HG02870 (cell line): Measurements from ENCODE around the gene FXR2.
"Not testable (repeated sequence)": the region's sequence is repeated elsewhere in the genome, so short reads cannot be mapped to it uniquely, and the experiment has no call there.

ENCODE experiments used
- ATAC-seq: cut with Tn5 transposase; IDR thresholded peaks from one replicate; pipeline ENCODE4 v1.9.1; 2021; ENCODE audit warnings: mild to moderate bottlenecking, moderate library complexity; ENCODE audit not compliant: unreplicated experiment

Gene FXR2

DNA sequence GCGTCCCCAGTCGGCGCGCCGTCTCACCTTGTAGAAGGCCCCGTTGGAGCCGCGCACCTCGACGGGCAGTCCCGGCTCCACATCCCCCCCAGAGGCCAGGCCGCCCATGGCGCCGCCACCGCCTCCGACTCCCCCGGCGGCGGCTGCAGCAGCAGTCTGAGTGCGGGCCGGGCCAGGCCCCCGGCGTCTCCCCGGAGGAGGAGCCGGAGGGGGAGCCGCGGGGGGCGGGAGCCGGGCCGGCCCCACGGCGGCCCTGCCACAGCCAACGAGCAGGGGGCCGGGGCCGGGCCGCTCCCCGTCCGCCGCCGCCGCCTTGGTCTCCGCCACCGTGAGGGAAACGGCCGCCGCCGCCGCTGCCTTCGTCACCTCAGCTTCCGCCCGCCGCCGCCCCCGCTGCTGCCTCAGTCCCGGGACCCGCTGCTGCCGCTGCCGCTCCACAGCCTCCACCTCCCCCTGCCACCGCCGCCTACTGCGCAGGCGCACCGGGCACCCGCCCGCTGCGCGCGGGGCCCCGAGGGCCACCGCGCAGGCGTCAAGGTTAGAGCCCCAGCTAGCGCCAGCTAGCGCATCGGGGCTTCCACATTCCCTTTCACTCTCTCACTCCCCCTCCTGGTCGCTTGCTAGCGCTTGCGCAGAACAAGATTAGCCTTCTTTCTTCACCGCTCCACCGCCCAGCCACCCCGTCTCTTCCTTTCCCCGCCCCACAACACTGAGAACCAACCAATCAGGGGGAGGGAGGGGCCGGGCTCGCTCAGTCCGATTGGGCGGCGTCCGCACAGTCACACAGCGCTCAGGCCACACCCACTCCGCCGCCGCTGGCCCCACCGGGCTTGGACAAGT is at the start of gene FXR2:
Gene FXR2 (minus strand): TSS at position 473 of the 840 bp plus-strand sequence. CDS start 365 bp downstream, at position 108.
- peak; percentile 84 for ATAC-seq

DNA sequence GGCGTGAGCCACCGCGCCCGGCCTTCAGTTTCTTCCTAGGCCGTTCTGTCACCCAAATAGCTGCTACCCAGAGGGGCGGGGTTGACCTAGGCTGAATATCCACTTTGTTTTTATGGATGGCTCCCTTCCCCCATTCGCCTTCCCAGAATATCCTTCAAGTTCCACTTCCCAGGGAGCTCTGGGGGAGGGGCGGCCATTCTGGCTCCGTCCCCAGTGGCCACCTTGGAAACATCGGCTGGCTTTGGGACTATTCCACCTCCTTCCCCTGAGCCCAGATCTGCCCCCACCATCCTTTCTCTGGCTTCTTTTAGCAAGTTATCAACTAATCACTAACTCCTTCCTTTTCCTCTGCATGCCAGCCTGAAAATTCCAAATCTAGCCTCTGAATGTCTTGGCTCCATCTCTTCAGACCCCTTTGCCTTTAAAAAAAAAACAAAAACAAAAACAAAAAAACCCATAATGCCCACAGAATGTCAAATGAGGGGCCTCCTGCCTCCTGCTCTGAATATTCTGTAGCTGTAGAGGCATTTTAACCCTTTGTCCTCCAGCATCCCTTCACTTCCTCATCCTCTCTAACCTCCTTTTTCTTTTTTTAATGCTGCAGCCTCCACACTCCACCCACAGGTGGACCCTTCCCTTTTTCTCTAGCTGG is 42.4 kb upstream of the FXR2 start:
- ATAC-seq, result no peak

DNA sequence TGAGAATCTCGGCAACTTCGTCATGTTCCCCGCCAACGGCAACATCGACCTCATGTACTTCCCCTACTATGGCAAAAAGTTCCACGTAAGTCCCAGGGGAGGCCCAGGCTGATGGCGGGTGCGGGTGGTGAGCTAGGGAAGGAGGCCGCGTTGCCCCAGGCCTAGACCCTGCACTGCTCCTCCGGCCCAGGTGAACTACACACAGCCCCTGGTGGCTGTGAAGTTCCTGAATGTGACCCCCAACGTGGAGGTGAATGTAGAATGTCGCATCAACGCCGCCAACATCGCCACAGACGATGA is 40.8 kb upstream of the FXR2 start:
- ATAC-seq, result no peak

DNA sequence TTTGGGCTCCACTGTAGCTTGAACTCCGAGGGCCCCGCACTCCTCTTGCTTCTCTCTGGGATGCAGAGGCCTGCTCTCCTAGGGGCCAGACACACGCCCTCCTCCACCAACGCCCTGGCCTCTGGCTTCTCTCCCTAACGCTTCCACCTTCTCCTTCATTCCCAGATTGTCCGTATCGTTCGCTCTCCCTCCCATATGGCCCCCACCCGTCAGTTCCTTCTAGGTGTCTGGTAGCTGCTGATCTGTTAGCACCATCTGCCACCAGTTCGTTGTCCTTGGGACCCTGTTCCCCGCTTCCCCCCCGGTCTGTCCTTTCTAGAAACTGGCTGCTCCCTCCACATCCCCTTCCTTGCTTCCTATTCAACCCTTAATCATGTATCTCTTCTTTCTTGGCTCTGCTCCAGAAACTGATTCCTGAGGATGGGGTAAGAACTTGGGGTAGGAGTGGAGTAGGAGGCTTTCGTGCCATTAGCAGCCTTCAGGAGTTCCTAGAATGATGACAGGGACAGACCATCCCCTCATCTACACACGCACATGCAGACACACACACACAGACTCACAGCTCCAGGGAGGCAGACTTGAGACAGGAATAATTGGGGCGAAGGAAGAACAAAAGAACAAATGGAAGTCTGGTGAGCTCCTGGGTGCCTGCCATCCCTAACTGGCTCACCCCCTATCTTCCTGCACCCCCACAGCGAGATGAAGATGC is 40.3 kb upstream of the FXR2 start:
- no peak for ATAC-seq

DNA sequence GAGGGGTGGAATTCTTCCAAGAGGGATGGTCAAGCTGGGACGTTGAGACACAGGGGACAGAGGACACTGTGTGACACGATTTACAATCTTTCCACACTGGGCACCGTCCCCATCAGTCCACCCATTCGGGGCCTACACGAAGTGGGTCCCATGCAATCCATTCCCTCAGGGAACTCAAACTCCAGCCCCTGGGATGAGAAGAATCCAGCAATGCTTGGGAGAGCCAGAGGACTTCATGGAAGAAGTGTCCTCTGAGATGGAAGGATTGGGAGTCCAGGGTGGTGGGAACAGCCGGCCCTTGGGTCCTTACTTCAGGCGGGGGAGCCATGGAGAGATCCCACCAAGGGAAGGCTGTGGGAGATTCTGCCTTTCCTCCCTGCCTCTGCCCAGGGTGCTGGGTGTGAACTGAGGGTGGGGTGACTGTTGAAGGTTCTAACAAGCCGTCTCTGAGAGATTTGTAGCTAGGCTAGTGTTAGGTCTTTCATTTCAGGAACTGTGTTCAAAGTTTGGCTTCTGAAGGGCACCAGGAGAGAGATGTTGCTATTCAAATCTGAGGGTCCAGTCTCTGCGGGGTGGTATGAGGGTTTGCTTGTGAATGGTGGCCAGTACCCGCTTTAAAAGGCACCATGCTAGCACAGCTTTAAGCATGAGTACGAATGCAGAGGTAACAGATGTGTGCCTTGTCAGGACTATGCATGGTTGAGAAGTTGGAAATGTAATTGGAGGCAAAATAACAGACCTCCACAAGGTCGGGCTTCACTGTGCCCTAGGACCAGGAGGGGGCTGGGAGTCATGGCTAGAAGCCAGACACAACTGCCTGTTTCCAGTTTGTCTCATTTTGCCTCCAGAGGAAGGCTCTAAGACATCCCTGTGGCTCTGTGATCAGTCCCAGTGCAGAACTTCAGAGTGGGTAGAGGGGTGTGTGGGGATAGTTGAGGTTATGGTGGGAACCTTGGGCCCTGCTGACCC is 38.0 kb upstream of the FXR2 start:
- no peak for ATAC-seq

DNA sequence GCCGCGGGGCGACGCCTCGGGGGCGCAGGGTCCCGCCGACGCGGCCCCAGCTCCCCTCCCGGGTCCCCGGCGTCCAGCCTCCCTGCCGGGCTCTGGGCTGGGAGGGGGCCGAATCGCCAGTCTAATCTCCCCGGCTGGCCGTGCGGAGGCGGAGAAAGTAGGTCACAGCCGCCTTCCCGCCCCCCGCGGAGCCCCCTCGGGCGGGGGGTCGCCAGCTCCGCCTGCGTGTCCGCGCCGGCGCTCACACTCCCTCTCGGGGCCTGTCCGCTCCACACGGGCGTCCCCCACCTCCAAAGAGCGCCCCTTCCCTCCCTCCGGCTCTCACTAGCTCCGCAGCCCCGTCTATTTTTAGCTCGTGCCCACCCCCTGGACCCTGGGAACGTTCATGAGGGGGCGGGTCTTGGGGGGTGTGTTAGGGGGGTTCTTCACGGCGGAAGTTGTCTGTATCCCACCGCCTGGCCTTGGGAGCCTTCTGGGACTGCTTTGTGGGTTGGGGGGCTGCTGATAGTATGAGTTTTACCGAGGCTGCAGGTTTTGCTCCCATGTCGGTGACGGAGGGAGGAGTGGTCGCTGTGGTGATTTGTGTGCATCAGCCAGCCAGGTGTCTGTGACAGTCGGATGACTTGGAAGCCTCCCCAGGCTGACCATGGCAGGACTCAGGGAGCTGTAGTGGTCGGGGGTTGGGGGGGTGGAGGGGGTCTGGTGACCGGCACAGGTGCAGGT is 37.1 kb upstream of the FXR2 start:
- no peak for ATAC-seq

DNA sequence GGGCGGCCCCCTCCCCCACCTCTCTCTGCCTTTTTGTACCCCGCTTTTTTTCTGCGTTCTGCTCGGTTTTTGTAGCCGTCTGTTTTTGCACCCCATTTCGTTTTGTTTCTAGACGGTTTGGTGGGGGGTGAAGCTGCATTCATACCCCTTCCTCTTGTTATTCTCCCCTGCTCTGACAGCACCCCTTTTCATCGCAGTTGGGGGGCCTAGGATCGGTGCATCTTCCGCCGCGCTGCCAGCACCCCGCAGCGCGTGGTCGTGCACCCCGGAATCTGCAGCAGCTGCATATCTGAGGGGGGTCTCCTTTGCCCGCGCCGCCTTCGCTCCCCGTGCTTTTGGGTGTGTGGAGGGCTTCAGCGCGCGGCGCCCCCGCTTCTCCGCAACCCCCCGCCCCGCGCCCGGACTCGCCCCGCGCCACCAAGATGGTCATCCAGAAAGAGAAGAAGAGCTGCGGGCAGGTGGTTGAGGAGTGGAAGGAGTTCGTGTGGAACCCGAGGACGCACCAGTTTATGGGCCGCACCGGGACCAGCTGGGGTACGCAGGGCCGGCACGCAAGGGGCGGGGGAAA is 36.5 kb upstream of the FXR2 start:
- ATAC-seq, result no peak

DNA sequence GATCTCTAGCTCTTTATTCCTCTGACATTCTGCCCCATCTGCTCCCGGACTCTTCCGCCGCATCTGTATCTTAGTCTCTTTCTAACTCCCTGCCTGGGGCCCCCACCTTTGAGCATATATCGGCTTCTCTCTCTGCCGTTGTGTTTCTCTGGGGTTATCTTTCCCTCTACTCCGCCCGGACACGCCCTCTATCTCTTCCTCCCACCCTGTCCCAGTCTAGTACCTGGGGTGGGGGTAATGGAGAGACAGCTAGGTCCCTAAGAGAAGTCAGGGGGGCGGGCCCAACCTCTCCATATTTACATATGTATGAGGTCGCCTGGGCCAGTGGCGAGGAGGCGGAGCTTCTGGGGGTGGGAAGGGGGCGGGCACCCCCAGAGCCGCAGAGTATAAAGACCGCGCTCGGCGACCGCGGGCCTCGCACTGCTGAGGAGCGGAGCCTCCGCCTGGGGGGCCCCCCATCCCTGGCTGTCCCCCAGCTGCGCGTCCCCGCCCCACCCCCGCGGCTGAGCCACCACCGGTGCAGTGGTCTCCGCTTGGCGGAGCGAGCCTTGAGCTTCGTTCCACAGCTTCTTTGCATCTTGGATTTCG is 35.9 kb upstream of the FXR2 start, which contains the start of gene ATP1B2:
Gene ATP1B2 (plus strand): TSS at position 418 of the 588 bp plus-strand sequence. CDS start 593 bp downstream, outside the sequence.
- no peak for ATAC-seq

DNA sequence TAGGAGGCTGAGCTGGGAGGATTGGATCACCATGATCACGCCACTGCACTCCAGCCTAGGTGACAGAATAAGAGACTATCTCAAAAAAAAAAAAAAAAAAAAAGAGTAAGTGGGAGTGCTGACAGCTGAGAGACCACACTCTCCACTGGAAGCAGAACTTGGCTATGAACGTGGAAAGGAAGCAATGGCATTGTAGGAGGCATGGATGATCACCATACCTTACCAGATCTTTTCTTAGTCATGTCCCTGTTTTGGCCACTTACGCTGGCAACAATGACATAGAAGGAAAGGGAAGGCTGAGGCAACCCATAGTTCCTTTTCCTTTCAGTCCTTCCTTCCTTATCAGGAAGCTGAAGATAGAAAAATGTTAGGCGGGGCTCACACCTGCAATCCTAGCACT is 32.3 kb upstream of the FXR2 start:
- no peak for ATAC-seq

DNA sequence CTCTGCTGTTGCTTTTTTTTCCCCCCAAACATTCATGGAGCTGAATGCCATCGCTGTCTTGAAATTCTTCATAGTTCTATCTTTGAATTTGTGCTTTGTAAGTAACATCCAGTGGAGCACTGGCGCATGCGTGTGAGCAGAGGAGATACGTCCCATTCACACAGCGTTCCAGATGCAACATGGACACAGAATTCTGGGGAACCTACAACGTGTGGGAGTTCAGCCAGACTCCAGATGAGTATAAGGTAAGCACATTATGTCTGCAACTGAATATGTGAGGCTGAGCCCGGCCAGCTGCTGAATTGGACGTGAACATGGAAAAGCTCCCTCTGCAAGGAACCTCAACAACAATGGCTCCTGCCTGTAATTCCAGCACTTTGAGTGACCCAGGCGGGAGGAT is 31.8 kb upstream of the FXR2 start:
- ATAC-seq, result no peak

DNA sequence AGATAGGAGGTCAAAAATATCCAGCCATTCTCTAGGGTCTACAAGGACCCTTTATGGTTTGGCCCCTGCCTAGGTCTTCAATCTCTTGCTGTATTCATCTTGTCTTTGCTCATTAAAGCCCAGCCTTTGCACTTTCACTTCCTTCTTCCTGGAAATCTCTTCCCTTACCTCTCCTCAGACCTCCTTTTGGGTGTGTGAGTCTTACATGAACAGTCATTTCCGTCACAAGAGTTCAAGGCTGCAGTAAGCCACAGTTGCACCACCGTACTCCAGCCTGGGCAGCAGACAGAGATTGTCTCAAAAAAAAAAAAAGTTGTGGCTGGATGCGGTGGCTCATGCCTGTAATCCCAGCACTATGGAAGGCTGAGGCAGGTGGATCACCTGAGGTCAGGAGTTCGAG is 30.1 kb upstream of the FXR2 start:
- no peak for ATAC-seq

DNA sequence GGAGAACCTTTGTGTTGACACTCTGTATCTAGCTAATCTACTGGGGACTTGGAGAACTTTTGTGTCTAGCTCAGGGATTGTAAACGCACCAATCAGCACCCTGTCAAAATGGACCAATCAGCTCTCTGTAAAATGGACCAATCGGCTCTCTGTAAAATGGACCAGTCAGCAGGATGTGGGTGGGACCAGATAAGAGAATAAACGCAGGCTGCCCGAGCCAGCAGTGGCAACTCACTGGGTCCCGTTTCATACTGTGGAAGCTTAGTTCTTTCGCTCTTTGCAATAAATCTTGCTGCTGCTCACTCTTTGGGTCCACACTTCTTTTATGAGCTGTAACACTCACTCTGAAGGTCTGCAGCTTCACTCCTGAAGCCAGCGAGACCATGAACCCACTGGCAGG is 26.9 kb upstream of the FXR2 start:
- ATAC-seq, result not testable (repeated sequence)

DNA sequence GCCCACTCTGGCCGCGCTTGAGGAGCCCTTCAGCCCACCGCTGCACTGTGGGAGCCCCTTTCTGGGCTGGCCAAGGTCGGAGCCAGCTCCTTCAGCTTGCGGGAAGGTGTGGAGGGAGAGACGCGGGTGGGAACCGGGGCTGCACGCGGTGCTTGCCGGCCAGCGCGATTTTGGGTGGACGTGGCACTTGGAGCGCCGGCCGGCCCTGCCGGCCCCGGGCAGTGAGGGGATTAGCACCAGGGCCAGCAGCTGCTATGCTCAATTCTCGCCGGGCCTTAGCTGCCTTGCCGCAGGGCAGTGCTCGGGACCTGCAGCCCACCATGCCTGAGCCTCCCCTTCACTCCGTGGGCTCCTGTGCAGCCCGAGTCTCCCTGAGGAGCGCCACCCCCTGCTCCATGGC is 26.1 kb upstream of the FXR2 start:
- no peak for ATAC-seq

DNA sequence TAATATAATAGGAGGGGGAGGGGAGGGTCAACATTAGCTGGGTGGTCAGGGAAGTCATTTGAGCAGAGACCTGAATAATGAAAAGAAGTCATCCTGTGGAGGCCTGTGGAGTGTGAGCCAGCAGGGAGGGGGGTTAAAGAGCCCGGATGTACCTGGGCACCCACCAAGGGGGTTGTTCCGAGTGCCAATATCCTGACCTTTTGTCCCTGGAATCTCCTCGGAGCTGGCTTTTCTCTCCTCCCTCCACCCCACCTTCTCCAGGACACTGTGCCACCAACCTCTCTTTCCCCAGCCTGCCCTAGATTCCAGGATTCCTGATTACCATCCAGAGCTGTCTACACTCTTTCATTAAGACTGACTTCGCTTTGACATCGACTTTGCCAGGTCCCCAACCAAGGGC is 21.5 kb upstream of the FXR2 start:
- ATAC-seq, result no peak

DNA sequence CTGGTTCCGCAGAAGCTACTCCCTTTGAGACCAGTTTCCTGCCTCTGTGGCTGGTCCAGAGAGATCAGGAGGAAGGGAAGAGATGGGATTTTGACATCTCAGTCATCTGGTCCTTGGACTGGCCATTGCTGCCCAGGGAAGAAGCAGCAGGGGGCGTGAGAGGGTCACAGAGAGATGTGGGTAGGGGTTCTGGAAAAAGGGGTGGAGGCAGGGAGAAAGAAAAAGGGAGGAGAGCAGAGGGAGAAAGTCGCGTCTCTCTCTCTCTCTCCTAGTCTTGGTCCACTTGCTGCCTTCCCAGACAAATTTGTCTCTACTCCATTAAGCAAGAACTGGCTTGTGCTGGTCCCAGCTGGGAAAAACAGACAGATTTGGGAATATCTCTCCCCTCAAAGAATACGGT is 19.7 kb upstream of the FXR2 start:
- no peak for ATAC-seq

DNA sequence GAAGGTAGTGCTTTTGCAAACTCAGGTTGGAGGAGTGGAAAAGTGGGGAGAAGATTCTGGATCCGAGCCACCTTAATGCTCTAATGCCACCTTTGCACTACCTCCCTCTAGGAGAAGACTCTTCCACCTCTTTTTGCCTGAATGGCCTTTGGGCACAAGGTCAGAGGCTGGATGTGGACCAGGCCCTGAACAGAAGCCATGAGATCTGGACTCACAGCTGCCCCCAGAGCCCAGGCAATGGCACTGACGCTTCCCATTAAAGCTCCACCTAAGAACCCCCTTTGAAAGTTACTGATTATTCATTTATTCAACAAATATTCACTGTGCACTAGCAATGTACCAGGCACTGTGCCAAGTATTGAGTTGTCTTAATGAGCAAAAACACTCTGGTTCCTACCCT is 18.4 kb upstream of the FXR2 start:
- ATAC-seq, result no peak

DNA sequence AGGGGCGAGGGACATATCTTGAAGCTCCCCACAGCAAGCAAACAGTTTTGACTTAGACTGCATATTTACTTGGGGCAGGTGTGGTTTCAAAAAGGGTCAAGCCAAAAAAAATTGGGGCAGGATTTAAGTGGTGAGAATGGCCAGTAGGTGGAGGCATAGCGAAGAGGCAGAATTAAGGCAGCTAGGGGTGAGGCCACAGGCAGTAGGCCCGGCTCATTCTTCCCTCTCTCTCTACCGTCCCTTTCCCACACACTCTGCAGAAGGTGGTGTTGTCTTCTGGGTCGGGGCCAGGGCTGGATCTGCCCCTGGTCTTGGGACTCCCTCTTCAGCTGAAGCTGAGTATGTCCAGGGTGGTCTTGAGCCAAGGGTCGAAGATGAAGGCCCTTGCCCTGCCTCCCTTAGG is 17.8 kb upstream of the FXR2 start:
- no peak for ATAC-seq

DNA sequence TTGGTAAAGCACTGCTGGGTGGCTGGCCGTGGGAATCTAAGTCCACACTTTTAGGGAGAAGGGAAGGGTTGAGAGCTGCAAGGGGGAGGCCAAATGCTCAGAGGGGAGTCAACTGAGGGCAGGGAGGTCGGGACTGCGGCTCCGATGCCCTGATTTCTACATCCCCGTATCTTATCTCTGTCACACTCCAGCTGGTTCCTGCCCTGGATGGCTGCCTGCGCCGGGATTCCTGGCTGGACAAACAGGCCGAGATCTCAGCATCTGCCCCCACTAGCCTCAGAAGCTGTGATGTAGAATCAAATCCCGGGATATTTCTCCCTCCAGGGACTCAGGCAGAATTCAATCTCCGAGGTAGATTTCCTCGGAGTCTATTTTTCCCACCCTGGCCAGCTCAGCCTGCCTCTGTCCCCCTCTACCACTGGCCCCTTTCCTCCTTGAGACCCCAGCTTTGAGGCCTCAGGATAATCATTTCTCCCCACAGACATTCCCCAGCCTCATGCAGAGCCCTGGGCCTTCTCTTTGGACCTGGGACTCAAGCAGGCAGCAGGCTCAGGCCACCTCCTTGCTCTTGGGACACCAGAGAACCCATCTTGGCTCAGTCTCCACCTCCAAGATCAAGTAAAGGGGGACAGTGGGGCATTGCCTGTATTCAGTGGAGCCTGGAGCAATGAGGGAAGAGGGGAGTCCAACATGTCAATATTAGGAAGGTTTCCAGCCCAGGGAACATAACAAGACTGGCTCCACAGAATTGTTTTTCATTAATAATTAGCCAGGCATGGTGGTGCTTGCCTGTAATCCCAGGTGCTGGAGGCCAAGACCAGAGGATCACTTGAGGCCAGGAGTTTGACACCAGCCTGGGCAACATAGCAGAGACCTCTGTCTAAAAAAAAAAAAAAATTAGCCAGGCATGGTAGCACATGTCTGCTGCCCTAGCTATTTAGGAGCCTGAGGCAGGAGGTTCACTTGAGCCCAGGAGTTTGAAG is 17.0 kb upstream of the FXR2 start:
- no peak for ATAC-seq
